GM12878 (cell line): ENCODE results near the gene HNF4A.

Experiments used
- BCL3 ChIP-seq: IDR thresholded peaks from 2 replicates; pipeline ENCODE4 v1.6.1; 2011; ENCODE audit warnings: borderline replicate concordance, low read depth, mild to moderate bottlenecking, moderate library complexity, low read length; ENCODE audit not compliant: insufficient read depth, poor library complexity, severe bottlenecking
- EP300 ChIP-seq, 2 experiments: fragments of 150-350 bp in 1 of 2; IDR thresholded peaks; 2 replicates each; pipeline ENCODE4 v1.6.1; 2011 to 2012; ENCODE audit warnings: low read depth in 2 of 2, low read length in 2 of 2, borderline replicate concordance in 1 of 2, improper control_type of control experiment in 1 of 2, inconsistent platforms in 1 of 2; ENCODE audit not compliant: control insufficient read depth in 1 of 2
- MAX ChIP-seq: IDR thresholded peaks from 2 replicates; pipeline ENCODE4 v1.6.1; 2012; ENCODE audit warnings: low read depth, low read length, improper control_type of control experiment
- NR2F1 ChIP-seq: fragments of 450-650 bp; conservative IDR thresholded peaks from 2 replicates; pipeline ENCODE4 v1.6.1; 2017; ENCODE audit warnings: mild to moderate bottlenecking
- POLR2A ChIP-seq: IDR thresholded peaks from 2 replicates; pipeline ENCODE4 v1.6.1; 2011; ENCODE audit warnings: low read depth, mild to moderate bottlenecking, low read length
- POLR2AphosphoS5 ChIP-seq: IDR thresholded peaks from 2 replicates; pipeline ENCODE4 v1.6.1; 2011; ENCODE audit warnings: mild to moderate bottlenecking, low read length, inconsistent platforms
- REST ChIP-seq: IDR thresholded peaks from 2 replicates; pipeline ENCODE4 v1.6.1; 2012; ENCODE audit warnings: mild to moderate bottlenecking, low read depth, low read length
- SMARCA5 ChIP-seq: fragments of 450-650 bp; IDR thresholded peaks from 2 replicates; pipeline ENCODE4 v1.6.1; 2017; ENCODE audit warnings: mild to moderate bottlenecking
- SUPT20H ChIP-seq: IDR thresholded peaks from 2 replicates; pipeline ENCODE4 v1.6.1; 2011; ENCODE audit warnings: low read depth, mild to moderate bottlenecking, low read length, moderate library complexity, borderline replicate concordance; ENCODE audit not compliant: control insufficient read depth
- TF ChIP-seq, protein P1 (sequence below), 3 experiments: IDR thresholded peaks in 2 of 3; conservative IDR thresholded peaks in 1 of 3; 2 replicates each; pipeline ENCODE4 v1.5.1; 2011; ENCODE audit warnings: low read depth in 3 of 3, low read length in 3 of 3, mild to moderate bottlenecking in 3 of 3, control low read depth in 2 of 3, moderate library complexity in 2 of 3, inconsistent platforms in 1 of 3, mixed read lengths in 1 of 3; ENCODE audit not compliant: control insufficient read depth in 2 of 3, insufficient read depth in 1 of 3; ENCODE audit errors: extremely low read depth in 1 of 3
- TF ChIP-seq, protein P2 (sequence below): fragments of 450-650 bp; IDR thresholded peaks from 2 replicates; pipeline ENCODE4 v1.6.1; 2016; ENCODE audit warnings: mild to moderate bottlenecking, moderate library complexity, borderline replicate concordance

DNA sequence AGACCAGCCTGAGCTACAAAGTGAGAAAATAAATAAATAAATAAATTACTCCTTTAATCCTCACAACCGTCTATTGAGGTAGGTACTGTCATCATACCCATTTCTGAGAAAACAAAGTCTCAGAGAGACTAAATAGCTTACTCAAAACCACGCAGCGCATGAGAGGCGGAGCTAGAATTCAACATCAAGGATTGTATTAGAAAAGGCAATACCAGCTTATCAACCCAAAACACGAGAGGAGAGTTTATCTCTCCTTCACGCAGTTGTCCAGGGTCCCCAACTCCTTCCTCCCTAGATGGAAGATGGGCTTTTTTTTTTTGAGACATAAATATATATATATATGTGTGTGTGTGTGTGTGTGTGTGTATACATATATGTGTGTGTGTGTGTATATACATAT is 12.2 kb downstream of the HNF4A start:
- TF ChIP-seq POLR2AphosphoS5, result no peak
- TF ChIP-seq BCL3, result no peak
- TF ChIP-seq MAX, result no peak
- TF ChIP-seq, protein P1, sequence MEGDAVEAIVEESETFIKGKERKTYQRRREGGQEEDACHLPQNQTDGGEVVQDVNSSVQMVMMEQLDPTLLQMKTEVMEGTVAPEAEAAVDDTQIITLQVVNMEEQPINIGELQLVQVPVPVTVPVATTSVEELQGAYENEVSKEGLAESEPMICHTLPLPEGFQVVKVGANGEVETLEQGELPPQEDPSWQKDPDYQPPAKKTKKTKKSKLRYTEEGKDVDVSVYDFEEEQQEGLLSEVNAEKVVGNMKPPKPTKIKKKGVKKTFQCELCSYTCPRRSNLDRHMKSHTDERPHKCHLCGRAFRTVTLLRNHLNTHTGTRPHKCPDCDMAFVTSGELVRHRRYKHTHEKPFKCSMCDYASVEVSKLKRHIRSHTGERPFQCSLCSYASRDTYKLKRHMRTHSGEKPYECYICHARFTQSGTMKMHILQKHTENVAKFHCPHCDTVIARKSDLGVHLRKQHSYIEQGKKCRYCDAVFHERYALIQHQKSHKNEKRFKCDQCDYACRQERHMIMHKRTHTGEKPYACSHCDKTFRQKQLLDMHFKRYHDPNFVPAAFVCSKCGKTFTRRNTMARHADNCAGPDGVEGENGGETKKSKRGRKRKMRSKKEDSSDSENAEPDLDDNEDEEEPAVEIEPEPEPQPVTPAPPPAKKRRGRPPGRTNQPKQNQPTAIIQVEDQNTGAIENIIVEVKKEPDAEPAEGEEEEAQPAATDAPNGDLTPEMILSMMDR (IDR thresholded peaks at IDR 0.05 in 2 of 3, conservative IDR thresholded peaks at IDR 0.05 in 1 of 3; ENCODE audit: control insufficient read depth in 2 of 3, extremely low read depth in 1 of 3, insufficient read depth in 1 of 3, low read depth in 3 of 3, low read length in 3 of 3), result no peak
- TF ChIP-seq NR2F1, result no peak
- TF ChIP-seq, protein P2, sequence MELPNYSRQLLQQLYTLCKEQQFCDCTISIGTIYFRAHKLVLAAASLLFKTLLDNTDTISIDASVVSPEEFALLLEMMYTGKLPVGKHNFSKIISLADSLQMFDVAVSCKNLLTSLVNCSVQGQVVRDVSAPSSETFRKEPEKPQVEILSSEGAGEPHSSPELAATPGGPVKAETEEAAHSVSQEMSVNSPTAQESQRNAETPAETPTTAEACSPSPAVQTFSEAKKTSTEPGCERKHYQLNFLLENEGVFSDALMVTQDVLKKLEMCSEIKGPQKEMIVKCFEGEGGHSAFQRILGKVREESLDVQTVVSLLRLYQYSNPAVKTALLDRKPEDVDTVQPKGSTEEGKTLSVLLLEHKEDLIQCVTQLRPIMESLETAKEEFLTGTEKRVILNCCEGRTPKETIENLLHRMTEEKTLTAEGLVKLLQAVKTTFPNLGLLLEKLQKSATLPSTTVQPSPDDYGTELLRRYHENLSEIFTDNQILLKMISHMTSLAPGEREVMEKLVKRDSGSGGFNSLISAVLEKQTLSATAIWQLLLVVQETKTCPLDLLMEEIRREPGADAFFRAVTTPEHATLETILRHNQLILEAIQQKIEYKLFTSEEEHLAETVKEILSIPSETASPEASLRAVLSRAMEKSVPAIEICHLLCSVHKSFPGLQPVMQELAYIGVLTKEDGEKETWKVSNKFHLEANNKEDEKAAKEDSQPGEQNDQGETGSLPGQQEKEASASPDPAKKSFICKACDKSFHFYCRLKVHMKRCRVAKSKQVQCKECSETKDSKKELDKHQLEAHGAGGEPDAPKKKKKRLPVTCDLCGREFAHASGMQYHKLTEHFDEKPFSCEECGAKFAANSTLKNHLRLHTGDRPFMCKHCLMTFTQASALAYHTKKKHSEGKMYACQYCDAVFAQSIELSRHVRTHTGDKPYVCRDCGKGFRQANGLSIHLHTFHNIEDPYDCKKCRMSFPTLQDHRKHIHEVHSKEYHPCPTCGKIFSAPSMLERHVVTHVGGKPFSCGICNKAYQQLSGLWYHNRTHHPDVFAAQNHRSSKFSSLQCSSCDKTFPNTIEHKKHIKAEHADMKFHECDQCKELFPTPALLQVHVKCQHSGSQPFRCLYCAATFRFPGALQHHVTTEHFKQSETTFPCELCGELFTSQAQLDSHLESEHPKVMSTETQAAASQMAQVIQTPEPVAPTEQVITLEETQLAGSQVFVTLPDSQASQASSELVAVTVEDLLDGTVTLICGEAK, result no peak
- no peak for TF ChIP-seq SUPT20H
- TF ChIP-seq SMARCA5, result no peak
- TF ChIP-seq REST, result no peak
- no peak for TF ChIP-seq EP300 (IDR thresholded peaks at IDR 0.05; ENCODE audit: borderline replicate concordance in 1 of 2, control insufficient read depth in 1 of 2, low read depth in 2 of 2, low read length in 2 of 2)
- no peak for TF ChIP-seq POLR2A
